Endodermal cell (in vitro differentiated cells): Measurements from ENCODE around the gene KCNMA1. TPM values are rescaled to one million over a fixed set of nuclear protein-coding genes. Genes with fewer than 3 reads are reported as not detected.

Source experiments
- DNase-seq: peaks from one replicate; pipeline ENCODE4 v3.0.0-alpha.2; 2017
- H3K27ac ChIP-seq: 2 replicates; pipeline ENCODE4 v1.5.1; 2013; ENCODE audit warnings: mild to moderate bottlenecking, low read depth, low read length, moderate library complexity
- H3K27me3 ChIP-seq: 2 replicates; pipeline ENCODE4 v1.6.1; 2013; ENCODE audit warnings: mild to moderate bottlenecking, low read length, moderate library complexity; ENCODE audit not compliant: insufficient read depth, control insufficient read depth, poor library complexity, severe bottlenecking
- H3K36me3 ChIP-seq: 2 replicates; pipeline ENCODE4 v1.7.0; 2013; ENCODE audit warnings: mild to moderate bottlenecking, low read length, moderate library complexity; ENCODE audit not compliant: control insufficient read depth, insufficient read depth
- H3K4me1 ChIP-seq: one replicate; pipeline ENCODE4 v1.7.0; 2013; ENCODE audit warnings: low read length; ENCODE audit not compliant: control insufficient read depth, insufficient read depth
- H3K4me3 ChIP-seq: 2 replicates; pipeline ENCODE4 v1.5.1; 2013; ENCODE audit warnings: mild to moderate bottlenecking, low read length, moderate library complexity
- H3K9ac ChIP-seq: 2 replicates; pipeline ENCODE4 v1.6.1; 2013; ENCODE audit warnings: mild to moderate bottlenecking, low read length, moderate library complexity; ENCODE audit not compliant: poor library complexity, severe bottlenecking; ENCODE audit errors: extremely low read depth
- H3K9me3 ChIP-seq: 2 replicates; pipeline ENCODE4 v1.6.1; 2013; ENCODE audit warnings: mild to moderate bottlenecking, low read length, moderate library complexity; ENCODE audit not compliant: control insufficient read depth
- H3K27ac Mint-ChIP-seq: 2 replicates; pipeline ENCODE4 v1.8.0; 2020; ENCODE audit warnings: mixed read lengths
- H3K27me3 Mint-ChIP-seq: 2 replicates; pipeline ENCODE4 v1.8.0; 2021; ENCODE audit warnings: mild to moderate bottlenecking, mixed read lengths; ENCODE audit not compliant: insufficient read depth
- H3K36me3 Mint-ChIP-seq: 2 replicates; pipeline ENCODE4 v1.8.0; 2020; ENCODE audit warnings: low read depth, mixed read lengths
- H3K4me1 Mint-ChIP-seq: 2 replicates; pipeline ENCODE4 v1.8.0; 2020; ENCODE audit warnings: mixed read lengths
- H3K4me3 Mint-ChIP-seq: 2 replicates; pipeline ENCODE4 v1.8.0; 2020; ENCODE audit warnings: mild to moderate bottlenecking, moderate library complexity, mixed read lengths
- H3K9me3 Mint-ChIP-seq: 2 replicates; pipeline ENCODE4 v1.8.0; 2020; ENCODE audit warnings: mild to moderate bottlenecking, mixed read lengths
- CTCF ChIP-seq: fragments of 200-600 bp; sonication (generic); conservative IDR thresholded peaks from 2 replicates; pipeline ENCODE4 v1.5.0; 2021; ENCODE audit warnings: antibody characterized with exemption, mild to moderate bottlenecking
- WGBS, 2 experiments: methylation state at CpG; one replicate each; pipeline versions ENCODE4 v1.1.5 to v1.1.7; 2013; ENCODE audit warnings: missing lambda C conversion rate in 2 of 2, mixed read lengths in 1 of 2; ENCODE audit not compliant: insufficient coverage in 1 of 2, insufficient read length in 1 of 2; 5-methylcytosine and 5-hydroxymethylcytosine counted together
- total RNA-seq, 2 donors: library from RNA; stranded (reverse); fragmentation: NEBNext Ultra II Directional in 1 of 2; extraction: Animal tissue kit (Norgen Biotek cat#: 25700) in 1 of 2; gene quantifications; 2 replicates in 1 of 2; 3 replicates in 1 of 2; pipeline ENCODE4 v1.2.1, GENCODE V29; 2021

The KCNMA1 gene
- total RNA-seq, 2 donors from 2014 or later: 0.55 to 1.3 TPM

DNA sequence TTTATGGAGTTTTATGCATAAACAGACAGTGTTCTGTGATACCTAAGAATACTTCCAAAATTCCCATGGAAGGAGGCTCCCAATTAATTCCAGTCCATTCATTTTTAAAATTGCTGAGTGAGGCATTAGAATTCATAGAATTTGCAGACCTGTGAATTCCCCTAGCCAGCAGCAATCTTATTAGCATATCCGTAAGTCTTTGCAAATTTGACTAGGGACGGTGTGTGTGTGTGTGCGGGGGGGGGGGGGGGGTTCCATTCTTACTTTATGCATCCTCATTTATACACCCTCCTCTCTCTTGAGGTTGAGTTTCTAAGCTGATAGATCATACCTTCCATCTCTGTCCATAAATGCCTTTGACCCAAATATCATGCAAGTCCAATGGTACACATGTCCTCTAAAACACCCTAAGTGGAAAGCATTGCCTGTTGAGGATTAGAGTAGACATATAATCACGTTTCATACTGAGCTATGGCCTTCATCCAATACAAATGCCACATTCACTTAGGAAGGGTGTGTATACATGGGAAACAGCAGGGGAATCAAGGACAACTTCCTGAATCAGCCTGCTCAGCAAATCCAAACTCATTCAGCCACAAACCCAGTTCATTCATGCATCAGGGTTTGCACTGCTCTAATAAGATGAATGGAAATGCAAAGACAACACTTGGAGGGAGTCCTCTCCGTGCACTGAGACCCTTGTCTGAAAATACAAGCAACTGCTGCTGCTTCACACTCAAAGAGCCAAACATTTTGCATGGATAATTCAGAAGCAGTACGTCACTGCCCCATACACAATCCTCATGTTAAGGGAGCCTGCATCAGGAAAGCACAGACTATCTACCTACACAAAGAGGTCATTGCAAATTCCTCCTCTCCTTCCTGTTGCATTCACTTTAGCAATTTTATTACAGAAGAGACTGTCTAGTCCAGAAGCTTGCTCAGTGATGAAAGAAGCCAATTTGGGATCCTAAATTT is 350.8 kb downstream of the KCNMA1 start:
- Mint-ChIP-seq H3K9me3 (no peaks in the 10 kb centered on the region), H3K36me3 (no peaks in the 10 kb centered on the region), H3K4me3 (peak overlapping the region; percentile 2), H3K27ac (no peak overlapping the region), H3K27me3 (peaks cover 59% of the 10 kb centered on the region), H3K4me1 (peaks cover 68% of the 10 kb centered on the region)
- peak overlapping the region; percentile 9 for H3K4me3 ChIP-seq
- no peak overlapping the region for H3K9ac ChIP-seq
- DNase-seq: no peak
- H3K4me1 ChIP-seq: peaks cover 39% of the 10 kb centered on the region
- no peak for TF ChIP-seq CTCF
- peaks cover 21% of the 10 kb centered on the region for H3K27me3 ChIP-seq
- H3K9me3 ChIP-seq: no peaks in the 10 kb centered on the region
- no peak overlapping the region for H3K27ac ChIP-seq
- H3K36me3 ChIP-seq: no peaks in the 10 kb centered on the region
- WGBS, 2 experiments: 65 to 71% methylated on average over 2 to 3 of the region's 6 CpGs

DNA sequence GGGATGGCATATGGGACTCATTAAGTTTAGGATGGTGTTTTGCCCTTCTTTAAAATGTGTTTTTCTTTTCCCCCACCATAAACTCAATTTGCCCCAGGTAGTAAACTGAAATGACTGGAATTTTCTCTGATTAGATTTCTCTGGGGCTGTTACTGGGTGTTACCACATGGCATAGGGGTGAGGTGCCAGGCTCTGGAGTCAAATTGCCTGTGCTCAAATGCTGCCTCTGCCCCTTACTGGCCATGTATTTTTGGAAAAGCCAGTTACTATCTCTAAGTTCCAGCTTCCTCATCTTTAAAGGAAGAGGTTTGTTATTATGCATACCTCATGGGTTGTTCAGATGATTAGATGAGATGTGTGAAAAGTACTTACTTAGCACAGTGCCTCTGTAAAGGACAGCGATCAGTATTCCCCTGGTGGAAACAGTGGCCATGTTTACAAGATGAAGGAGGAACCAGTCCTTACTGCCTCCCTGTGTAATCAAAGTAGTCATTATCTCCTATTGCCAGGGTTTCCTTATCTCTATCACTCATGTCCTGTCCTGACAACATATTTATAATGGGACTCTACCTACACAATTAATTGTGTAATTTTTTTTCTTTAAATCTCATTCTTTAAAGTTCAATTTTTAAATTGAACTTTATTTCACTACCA is 352.0 kb downstream of the KCNMA1 start:
- Histone ChIP-seq H3K9me3 (peaks cover 8% of the 10 kb centered on the region), H3K4me1 (peaks cover 35% of the 10 kb centered on the region), H3K4me3 (no peak overlapping the region), H3K27me3 (peaks cover 16% of the 10 kb centered on the region), H3K36me3 (no peaks in the 10 kb centered on the region), H3K9ac (no peak overlapping the region), H3K27ac (no peak overlapping the region)
- Mint-ChIP-seq H3K27me3 (peaks cover 55% of the 10 kb centered on the region), H3K4me1 (peaks cover 56% of the 10 kb centered on the region), H3K36me3 (no peaks in the 10 kb centered on the region), H3K9me3 (peaks cover 5% of the 10 kb centered on the region), H3K4me3 (no peak overlapping the region), H3K27ac (no peak overlapping the region)
- no peak for DNase-seq
- 93 to 100% methylated on average over 1 of the region's 1 CpG for WGBS, 2 experiments
- TF ChIP-seq CTCF: no peak

DNA sequence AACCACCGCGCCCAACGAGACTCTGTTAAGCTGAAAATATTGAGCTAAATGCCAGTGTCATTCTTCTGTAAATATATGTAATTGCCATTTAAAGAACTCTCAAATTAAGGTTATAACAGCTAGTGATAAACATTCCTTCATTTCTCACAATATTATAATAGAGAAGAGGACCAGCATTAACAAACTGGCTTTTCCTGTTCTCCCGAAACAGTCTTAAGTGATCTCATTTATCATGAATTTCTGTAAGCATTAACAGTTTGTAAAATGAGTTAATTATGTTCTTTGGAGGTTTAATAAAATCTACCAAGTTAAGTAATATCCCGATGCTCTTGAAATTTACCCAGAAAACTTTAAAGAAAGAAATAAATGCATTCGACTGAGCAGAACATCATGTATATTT is 352.8 kb downstream of the KCNMA1 start:
- no peak for TF ChIP-seq CTCF
- peaks cover 12% of the 10 kb centered on the region for H3K27me3 ChIP-seq
- no peak overlapping the region for H3K27ac Mint-ChIP-seq
- peaks cover 50% of the 10 kb centered on the region for H3K27me3 Mint-ChIP-seq
- H3K9ac ChIP-seq: no peak overlapping the region
- H3K4me1 ChIP-seq: peaks cover 30% of the 10 kb centered on the region
- H3K36me3 Mint-ChIP-seq: no peaks in the 10 kb centered on the region
- peaks cover 49% of the 10 kb centered on the region for H3K4me1 Mint-ChIP-seq
- no peaks in the 10 kb centered on the region for H3K36me3 ChIP-seq
- no peak overlapping the region for H3K4me3 Mint-ChIP-seq
- no peak overlapping the region for H3K4me3 ChIP-seq
- H3K27ac ChIP-seq: no peak overlapping the region
- peaks cover 16% of the 10 kb centered on the region for H3K9me3 ChIP-seq
- H3K9me3 Mint-ChIP-seq: peaks cover 12% of the 10 kb centered on the region
- 92% methylated on average over 6 of the region's 6 CpGs; no CpG with 5 or more reads in 1 of the 2 experiments for WGBS, 2 experiments
- no peak for DNase-seq
